HG02798 (cell line): ENCODE data around the gene INPP5J.
"Not testable (repeated sequence)": the region's sequence is repeated elsewhere in the genome, so short reads cannot be mapped to it uniquely, and the experiment has no call there.

Source experiments
- ATAC-seq: cut with Tn5 transposase; IDR thresholded peaks from one replicate; pipeline ENCODE4 v1.9.1; 2021; ENCODE audit warnings: mild to moderate bottlenecking; ENCODE audit not compliant: unreplicated experiment, poor library complexity

Gene INPP5J, protein sequence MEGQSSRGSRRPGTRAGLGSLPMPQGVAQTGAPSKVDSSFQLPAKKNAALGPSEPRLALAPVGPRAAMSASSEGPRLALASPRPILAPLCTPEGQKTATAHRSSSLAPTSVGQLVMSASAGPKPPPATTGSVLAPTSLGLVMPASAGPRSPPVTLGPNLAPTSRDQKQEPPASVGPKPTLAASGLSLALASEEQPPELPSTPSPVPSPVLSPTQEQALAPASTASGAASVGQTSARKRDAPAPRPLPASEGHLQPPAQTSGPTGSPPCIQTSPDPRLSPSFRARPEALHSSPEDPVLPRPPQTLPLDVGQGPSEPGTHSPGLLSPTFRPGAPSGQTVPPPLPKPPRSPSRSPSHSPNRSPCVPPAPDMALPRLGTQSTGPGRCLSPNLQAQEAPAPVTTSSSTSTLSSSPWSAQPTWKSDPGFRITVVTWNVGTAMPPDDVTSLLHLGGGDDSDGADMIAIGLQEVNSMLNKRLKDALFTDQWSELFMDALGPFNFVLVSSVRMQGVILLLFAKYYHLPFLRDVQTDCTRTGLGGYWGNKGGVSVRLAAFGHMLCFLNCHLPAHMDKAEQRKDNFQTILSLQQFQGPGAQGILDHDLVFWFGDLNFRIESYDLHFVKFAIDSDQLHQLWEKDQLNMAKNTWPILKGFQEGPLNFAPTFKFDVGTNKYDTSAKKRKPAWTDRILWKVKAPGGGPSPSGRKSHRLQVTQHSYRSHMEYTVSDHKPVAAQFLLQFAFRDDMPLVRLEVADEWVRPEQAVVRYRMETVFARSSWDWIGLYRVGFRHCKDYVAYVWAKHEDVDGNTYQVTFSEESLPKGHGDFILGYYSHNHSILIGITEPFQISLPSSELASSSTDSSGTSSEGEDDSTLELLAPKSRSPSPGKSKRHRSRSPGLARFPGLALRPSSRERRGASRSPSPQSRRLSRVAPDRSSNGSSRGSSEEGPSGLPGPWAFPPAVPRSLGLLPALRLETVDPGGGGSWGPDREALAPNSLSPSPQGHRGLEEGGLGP

GRCh38 chr22:31122532-31123291 lies at the start of gene INPP5J:
Gene INPP5J, plus strand, starts transcription at chr22:31122966. Its CDS starts 49 bp downstream, at chr22:31123015.
- ATAC-seq: no peak

DNA sequence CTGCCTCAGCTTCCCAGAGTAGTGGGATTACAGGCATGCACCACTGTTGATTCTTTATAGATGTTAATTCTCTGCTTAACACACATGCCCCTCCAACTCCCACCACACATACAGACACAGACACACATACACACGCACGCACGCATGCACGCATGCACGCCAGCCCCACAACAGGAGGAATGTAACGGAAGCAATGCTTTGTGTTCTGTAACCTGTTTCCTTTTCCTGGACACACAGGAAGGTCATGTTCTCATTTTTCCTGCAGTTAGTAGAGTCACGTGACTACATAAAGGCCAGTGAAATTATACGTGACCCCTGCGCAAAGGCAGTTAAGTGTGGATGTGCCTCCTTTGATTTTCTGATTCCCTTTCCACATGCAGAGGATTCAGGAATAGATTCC lies 49.6 kb upstream of the INPP5J start:
- ATAC-seq: not testable (repeated sequence)

- ATAC-seq: not testable (repeated sequence)
These were observed 49.1 kb upstream of the INPP5J start for GRCh38 chr22:31073545-31074145.

- ATAC-seq: no peak
These were observed 46.8 kb upstream of the INPP5J start for GRCh38 chr22:31075961-31076360.

DNA sequence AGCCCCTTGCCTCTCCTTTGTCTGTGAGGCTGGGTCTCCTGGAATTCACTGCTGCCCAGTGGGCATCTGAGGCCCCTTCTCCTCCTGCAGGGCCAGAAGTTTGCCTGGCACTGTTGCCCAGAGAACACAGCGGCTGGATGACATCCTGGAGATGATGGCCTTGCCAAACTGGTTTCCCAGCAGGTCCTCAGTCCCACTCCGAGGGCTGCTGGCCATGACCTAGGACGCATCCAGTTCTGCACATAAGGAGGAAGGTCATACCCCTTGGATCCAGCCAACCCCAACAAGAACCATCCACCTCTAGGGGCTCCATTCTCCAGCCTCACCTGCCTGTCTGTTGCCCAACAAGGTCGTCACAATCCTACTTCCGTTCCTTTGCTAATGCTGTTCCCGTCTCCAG lies 45.1 kb upstream of the INPP5J start:
- no peak for ATAC-seq

DNA sequence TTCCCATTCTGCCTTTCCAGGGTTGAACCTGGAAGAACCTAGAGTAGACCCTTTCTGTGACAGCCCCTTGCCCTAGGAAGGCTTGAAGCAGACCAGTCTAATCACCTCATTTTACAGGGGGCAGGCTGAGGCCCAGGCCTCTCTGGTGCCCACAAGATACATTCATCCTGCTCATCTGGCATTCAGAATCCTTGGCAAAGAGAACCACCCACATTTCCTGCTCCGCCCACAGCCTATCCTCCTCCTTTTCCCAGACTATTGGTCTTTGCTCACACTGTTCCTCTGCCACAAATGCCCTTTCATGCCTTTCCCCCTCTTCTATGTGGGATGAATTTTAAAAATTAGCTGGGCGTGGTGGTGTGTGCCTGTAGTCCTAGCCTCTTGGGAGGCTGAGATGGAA lies 44.4 kb upstream of the INPP5J start:
- not testable (repeated sequence) for ATAC-seq

DNA sequence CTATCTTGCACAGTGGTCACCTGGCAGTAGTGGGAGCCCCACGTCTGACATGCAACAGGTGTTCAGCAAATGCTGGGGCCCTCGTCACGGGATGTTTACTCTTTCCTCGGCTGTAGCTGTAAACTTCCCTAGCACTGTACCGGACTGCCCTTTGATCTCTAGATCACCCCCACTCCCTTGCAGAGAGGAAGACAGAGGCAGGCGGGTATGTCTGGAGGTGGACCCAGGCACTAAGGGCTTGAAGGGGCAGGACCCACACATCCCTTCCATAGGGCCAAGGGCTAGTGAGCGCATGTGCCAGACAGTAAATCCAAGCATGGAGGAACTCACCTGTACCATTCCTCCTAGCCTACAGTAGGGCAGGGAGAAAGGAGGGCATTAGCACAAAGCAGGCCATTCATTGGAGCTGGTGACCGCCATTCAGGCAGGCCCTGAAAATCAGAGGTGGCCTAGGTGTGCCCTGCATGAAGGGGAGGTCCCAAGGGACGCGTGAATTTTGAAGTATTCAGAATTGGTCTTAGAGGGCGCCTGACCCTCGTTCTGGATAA lies 43.6 kb upstream of the INPP5J start:
- ATAC-seq: no peak

DNA sequence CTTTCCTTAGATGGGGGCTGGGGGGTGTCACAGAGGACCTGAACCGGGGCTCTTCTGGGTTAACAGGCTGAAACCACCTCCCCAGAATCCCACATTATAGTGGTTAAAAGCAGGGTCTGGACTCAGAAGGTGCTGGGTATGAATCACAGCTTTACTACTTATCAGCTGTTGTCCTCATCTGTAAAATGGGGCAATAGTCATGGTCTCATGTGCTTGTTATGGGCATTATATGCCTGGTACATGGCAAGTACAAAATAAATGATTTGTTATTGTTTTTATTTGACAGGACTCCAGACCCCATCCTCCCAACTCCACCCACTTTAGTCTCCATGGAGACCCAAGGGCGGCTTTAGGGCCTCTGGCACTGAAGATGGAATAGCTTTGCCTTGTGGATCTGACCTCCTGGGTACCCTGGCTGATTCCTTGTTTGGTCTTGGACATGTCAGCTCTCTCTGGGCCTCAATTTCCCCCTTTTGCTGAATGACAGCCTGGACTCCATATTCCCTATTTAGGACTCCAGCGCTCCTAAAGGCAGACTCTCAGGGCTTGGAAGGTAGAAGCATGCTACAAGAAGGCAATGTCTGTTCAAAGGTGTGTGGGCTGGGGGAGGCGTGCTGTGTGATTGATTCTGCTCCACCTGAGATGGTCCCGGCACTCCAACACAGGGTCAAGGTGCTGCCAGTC lies 42.5 kb upstream of the INPP5J start:
- no peak for ATAC-seq

GRCh38 chr22:31080848-31081649 lies 41.7 kb upstream of the INPP5J start, which contains the start of gene SMTN:
Gene SMTN, plus strand, starts transcription at chr22:31081318. Its CDS starts 1,941 bp downstream, at chr22:31083259.
- ATAC-seq: peak; percentile 75

GRCh38 chr22:31081963-31082605 lies 40.7 kb upstream of the INPP5J start:
- ATAC-seq: no peak

- ATAC-seq: no peak
These were observed 40.0 kb upstream of the INPP5J start for GRCh38 chr22:31082606-31083376.

GRCh38 chr22:31083377-31083768 lies 39.4 kb upstream of the INPP5J start:
- no peak for ATAC-seq

DNA sequence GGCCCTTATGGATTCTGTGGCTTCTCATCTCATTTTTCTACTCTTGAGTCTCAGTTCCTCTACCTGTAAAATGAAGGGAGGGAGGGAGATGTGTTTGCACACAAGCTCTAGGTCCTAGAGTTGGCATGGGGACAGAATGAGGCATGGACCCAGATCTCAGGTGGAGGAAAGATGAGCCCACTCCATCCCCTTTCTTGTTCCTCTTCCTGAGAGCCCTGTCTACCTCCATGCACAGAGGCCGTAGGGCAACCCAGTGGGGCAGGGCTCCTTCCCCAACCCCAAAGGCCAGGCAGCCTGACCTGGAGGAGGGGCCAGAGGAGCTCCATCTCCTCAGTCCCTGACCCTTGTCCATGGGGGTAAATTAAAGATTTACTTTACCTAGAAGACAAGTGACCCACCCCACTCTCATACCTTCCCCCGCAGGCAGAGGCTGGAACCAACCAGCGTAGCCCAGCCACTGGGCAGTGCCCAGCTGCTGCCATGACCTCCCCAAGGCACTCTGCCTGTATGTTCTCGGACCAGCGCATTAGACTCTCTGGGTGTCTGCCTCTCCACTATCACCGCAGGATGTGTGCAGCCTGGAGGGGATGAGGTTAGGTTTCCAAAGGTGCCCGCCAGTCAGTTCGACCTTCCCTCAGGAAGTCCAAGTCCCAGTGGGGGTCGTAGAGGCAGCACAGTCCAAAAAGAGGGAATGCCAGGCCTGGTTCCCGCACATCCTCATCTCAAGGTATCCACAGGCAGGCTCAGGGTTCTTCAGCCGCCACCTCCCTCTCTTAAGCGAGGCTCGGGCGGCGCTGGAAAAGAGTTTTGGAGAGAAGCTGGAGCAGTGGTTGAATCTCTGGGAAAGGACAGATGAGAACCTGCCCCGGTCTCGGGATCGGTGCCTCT lies 38.6 kb upstream of the INPP5J start:
- no peak for ATAC-seq

DNA sequence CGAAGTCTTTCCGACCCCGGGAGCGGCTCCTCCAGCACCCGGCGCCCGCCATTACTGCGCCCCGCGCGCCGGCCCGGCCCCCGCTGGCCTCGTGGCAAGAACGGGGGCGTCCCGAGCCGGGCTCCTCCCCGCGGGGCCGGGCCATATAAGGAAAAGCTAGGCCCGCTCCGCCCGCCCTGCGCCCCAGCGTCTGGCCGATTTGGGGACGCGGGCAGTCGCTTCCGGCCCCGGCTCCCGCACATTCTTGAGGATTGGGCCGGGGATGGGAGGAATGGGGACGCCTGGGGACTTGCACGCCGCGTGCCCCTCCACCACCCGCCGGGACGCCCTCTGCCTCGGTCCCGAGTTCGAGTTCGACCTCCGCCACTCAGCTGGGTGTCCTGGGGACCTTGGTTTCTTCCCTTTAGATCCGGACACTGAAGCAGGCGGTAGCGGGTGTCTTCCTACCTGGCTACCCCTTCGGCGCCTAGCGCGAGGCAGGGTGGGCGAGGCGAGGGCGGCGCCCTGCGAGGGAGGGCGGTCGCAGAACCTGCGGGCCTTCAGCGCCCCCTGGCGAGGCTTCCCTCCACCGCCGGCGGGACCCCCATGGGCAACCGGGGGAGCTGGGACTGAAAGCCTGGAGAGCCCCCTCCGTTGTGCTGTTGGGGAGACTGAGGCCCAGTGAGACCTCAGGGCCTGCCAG lies 37.8 kb upstream of the INPP5J start:
- ATAC-seq: peak; percentile 65

GRCh38 chr22:31085493-31085824 lies 37.3 kb upstream of the INPP5J start:
- ATAC-seq: no peak

GRCh38 chr22:31085928-31086327 lies 36.8 kb upstream of the INPP5J start:
- ATAC-seq: no peak
